ENCODE measurements around the gene IL1B.

Gene IL1B

DNA sequence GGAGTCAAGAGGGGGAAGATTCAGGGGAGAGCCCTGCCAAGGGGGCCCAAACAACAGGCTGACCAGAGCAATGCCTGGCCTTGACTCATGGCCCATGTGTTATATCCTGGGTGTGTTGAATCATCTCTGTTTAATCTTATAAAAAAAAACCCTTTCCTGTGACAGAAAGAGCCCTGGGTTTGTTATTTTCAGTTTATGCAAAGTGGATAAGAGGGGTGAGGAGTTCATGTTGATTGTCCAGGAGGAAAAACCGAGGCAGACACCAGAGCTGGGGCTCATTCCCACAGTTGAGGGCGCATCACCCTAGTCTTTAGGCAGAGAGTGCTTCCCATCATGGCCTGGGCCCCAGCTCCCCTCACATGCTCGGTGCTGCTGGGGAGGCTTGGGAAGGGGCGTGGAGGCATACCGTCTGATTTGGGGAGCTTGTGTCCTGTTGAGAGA, 43.5 kb upstream of the IL1B start:
- TF ChIP-seq, protein P1, sequence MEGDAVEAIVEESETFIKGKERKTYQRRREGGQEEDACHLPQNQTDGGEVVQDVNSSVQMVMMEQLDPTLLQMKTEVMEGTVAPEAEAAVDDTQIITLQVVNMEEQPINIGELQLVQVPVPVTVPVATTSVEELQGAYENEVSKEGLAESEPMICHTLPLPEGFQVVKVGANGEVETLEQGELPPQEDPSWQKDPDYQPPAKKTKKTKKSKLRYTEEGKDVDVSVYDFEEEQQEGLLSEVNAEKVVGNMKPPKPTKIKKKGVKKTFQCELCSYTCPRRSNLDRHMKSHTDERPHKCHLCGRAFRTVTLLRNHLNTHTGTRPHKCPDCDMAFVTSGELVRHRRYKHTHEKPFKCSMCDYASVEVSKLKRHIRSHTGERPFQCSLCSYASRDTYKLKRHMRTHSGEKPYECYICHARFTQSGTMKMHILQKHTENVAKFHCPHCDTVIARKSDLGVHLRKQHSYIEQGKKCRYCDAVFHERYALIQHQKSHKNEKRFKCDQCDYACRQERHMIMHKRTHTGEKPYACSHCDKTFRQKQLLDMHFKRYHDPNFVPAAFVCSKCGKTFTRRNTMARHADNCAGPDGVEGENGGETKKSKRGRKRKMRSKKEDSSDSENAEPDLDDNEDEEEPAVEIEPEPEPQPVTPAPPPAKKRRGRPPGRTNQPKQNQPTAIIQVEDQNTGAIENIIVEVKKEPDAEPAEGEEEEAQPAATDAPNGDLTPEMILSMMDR (IDR thresholded peaks at IDR 0.05; ENCODE audit: extremely low read depth, missing control alignments) = no peak
- peak; percentile 23 for DNase-seq (ENCODE audit: low spot score)

DNA sequence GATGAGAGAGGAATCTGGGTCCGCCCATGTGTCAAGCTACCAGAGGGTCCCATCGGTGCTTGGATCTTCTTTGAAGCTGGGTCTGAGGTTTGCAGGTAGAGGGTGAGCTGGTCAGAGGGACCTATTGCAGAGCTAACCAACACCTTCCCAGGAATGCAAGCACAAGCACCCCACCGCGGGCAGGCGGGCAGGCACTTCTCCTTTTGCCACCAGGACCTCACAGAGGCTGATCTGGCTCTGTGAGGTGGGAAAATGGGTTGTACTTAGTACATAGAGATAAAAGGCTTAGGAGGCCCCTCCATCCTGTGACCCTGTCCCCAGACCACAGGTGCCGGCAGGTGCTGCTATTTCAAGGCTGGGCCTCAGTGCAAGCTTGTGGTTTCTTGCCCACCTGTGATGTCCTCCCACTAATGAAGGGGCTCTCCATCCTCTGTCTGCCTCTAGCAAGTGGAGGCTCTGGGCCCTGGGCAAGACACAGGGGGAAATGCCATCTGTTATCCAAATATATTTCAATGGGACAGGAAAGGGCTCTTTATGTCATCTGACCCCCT, 43.0 kb upstream of the IL1B start:
- TF ChIP-seq, protein P1 (IDR thresholded peaks at IDR 0.05; ENCODE audit: extremely low read depth, missing control alignments) = no peak
- no peak for DNase-seq (ENCODE audit: low spot score)

DNA sequence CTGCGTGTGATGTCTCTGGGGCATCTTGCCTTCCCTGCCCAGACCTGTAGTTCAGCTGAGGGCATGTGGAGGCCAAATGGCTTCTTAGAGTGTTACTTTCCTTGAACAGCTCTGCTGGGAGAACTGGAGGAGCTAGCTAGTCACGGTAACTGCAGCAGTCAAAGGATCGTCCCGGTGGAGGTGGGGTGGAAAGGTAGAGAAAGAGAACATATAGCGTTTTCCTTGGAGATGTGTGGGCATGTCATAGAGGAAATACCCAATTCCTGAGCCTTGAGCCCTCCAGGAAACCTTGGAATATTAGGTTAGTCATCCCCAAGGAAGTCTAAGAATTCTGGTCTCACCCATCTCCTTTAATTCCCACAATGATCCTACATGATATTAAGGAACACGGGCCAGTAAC, 40.8 kb upstream of the IL1B start:
- DNase-seq (ENCODE audit: low spot score) = no peak
- TF ChIP-seq, protein P1 (IDR thresholded peaks at IDR 0.05; ENCODE audit: extremely low read depth, missing control alignments) = no peak

DNA sequence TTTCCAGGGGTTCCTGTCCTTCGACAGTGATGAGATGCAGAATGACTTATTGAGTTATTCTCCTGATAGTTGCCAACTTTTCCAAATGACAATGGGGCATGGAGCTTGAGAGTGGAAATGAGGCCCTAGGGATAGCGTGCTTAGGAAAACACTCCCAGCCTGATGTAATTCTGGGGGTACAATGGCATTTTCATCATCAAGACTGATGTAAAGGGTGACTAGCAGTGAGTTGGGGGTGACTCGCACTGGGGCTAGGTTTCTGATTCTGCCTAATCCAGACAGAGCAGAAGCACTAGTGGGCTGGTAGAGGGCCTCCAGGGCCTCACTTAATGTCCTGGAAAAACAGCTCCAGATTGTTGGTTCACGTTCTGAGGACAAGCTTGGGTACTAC, 40.4 kb upstream of the IL1B start:
- TF ChIP-seq, protein P1 (IDR thresholded peaks at IDR 0.05; ENCODE audit: extremely low read depth, missing control alignments) = no peak
- no peak for DNase-seq (ENCODE audit: low spot score)

DNA sequence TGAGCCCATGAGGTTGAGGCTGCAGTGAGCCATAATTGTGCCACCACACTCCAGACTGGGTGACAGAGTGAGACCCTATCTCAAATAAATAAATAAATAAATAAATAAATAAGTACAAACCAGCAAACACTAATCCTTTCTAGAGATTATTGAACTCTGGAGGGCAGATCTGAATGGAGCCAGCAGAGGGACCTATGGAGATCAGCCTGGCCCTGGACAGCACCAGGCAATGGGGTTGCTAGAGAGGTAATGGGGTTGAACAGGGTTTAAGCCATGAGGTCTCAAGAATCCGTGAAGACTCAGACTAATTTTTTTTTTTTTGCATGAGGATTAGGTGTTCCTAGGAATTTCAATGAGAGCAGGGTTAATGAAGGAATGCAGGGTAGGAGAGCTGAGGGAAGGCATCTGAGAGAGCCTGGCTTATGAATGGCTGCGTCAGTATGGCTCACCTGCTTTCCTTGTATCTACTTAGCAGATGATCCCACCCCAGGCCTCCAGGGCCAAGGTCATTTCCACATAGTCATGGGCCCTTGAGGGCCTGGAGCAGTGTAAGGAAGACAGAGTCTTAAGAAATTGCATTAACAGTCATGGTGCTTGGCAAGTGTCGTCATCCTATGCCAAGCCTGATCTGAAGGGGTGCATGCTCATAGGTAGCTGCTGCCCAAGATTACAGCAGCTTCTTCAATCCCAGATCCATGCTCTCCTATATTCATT, 39.8 kb upstream of the IL1B start:
- no peak for DNase-seq (ENCODE audit: low spot score)
- TF ChIP-seq, protein P1 (IDR thresholded peaks at IDR 0.05; ENCODE audit: extremely low read depth, missing control alignments) = no peak

DNA sequence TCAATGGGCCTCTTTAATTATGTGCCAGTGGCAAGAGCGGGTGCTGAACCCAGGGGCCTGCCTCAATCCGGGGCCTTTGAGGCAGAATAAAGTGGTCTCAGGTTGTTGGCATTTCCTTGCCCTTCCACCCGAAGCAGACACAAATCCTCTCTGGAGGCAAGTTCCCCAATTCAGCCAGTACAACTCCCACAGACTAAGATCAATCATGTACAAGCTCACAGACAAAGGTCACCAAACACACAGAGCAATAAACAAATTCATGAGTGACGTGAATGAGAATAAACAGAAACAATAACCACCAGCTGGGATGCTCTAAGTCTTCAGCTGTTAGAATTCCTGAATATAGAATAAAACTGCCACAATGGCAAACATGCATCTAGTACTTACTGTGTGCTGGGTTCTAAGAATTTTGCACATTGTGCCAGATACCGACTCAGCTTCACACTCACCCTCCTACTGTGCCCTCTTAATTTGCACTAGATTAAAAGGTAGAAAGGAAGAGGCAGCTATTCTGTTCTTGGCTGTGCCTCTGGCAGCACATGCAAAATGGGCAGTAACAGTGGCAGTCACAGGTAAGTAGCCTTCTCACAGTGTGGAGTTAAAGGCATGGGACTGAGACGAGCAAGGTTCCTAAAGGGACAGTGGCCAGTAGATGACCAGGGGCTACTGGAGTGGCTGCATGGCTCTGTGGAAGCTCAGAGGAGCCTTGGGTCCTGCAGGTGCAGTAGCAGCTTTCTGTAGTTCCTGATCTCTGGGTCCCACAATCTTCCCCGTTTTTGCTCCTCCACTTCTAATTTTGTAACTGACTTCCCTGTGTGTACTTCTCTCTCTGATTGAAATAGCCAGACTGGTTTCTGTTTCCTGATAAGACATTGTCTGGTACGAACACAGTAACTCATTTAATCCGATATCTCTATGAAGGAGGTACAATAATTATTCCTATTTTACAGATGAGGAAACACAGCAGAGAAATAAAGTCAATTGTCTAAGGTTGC, 34.6 kb upstream of the IL1B start:
- TF ChIP-seq, protein P1 (IDR thresholded peaks at IDR 0.05; ENCODE audit: extremely low read depth, missing control alignments) = no peak
- DNase-seq (ENCODE audit: low spot score) = no peak
